ENCODE data around the gene ACADL. TPM values are rescaled to one million over a fixed set of nuclear protein-coding genes. Genes with fewer than 3 reads are reported as not detected.

ACADL gene
- total and polyA plus RNA-seq, 2 of the 8 experiments (the other 6 are each of a cell fraction or from before 2014, with no cell fraction given), result 0.11 to 0.34 TPM

DNA sequence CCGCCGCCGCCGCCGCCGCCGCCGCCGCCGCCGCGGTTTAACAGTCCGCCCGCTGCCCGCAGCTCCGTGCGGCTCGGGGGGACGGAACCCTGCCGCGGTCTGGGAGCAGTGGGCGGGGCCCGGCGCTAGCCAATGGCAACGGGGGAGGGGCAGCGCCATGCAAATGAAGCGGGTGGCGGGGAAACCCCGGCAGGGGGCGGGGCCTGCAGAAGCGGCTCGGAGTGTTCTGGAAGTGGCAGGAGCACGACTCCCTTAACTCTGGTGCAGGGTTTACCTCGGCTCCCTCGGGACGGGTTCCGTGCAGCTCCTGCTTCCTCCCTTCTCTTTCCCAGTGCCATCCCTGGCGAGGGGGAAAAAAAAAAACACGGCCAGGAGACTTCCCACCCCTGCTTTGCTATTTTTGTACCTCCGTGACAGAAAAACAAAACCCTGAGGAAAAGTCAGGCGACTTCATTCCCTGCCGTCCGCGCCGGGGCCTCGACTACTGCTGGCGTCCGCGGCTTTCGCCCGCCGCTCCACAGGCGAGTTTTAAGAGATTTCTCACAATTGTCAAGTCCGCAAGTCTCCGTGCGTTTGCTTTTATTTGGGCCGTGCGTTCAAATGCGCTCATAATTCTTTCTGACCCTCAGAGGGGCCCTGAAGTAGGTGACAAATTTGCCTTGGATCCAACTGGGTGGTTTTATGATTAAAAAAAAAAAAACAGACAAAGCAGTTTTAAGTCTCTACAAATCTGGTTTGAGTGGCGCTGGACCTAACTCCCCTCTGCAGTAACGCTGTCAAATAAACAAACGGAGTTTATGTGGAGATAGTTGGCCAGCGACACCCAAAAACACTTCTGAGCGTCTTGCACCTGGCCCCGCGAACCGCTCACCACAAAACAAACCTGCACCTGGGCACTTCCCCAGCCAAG, 53.7 kb downstream of the ACADL start, which contains the start of gene KANSL1L:
TSS of gene KANSL1L (minus strand) at position 101 of the 910 bp plus-strand sequence. CDS start 16,827 bp downstream, outside the sequence.
- H4K91ac ChIP-seq (replicated peaks; ENCODE audit: insufficient read length, low read length), result peak within 1 kb of the TSS; percentile 65
- 2% methylated on average over 43 of the region's 67 CpGs; no CpG with 5 or more reads in 1 of the 2 experiments for WGBS, 2 experiments (ENCODE audit: extremely low coverage in 1 of 2, insufficient coverage in 1 of 2, insufficient read length in 1 of 2, insufficient replicate concordance in 2 of 2, low coverage in 1 of 2, low lambda C conversion rate in 2 of 2, missing lambda C conversion rate in 1 of 2)
- H2AFZ ChIP-seq (ENCODE audit: low read length), result peak within 1 kb of the TSS; percentile 47
- H3K79me2 ChIP-seq (ENCODE audit: control insufficient read depth in 1 of 2, insufficient read depth in 2 of 2, low read length in 2 of 2), result peaks cover 0 to 39% of the 10 kb centered on the region in 2 experiments; a peak in 2 of 4 replicates
- H2BK20ac ChIP-seq (ENCODE audit: low read length), result no peak within 1 kb of the TSS
- ChIA-PET CTCF (ENCODE audit: partially characterized antibody) (interaction anchor here (1.0 kb wide), 1 partner anchor 25 kb away, joined by 3 read pairs; no protein-coding TSS in a partner anchor), POLR2A (ENCODE audit: partially characterized antibody) (interaction anchor here (1.0 to 1.7 kb wide), 4 partner anchors 9 to 17 kb away, joined by 5 to 11 read pairs (median 8); no protein-coding TSS in a partner anchor)
- peaks cover 0 to 4% (median 0%) of the 10 kb centered on the region in 4 experiments; a peak in 1 of 7 replicates for H3K4me1 ChIP-seq (replicated peaks in 1 of 4; ENCODE audit: control insufficient read depth in 3 of 4, insufficient read depth in 4 of 4, low read length in 3 of 4)
- peaks cover 10% of the 10 kb centered on the region for H3K23me2 ChIP-seq (ENCODE audit: low read depth, low read length)
- H4K5ac ChIP-seq (ENCODE audit: insufficient read length, low read depth, low read length), result peak within 1 kb of the TSS; percentile 96
- peak within 1 kb of the TSS; percentile 99; the same call in 1 of the 2 replicates for H4K8ac ChIP-seq (ENCODE audit: extremely low read depth, insufficient read depth, low read length)
- no peak within 1 kb of the TSS for H2AK5ac ChIP-seq (ENCODE audit: low read depth, low read length)
- peak; percentile 13 for FAIRE-seq
- peak within 1 kb of the TSS; percentile 95 for H3K27ac ChIP-seq (ENCODE audit: low read depth, low read length)
- H4K20me1 ChIP-seq (replicated peaks in 1 of 2; ENCODE audit: control insufficient read depth in 1 of 2, insufficient read depth in 2 of 2, low read length in 2 of 2), result no peaks in the 10 kb centered on the region
- H2BK15ac ChIP-seq (ENCODE audit: low read length), result no peak within 1 kb of the TSS
- peak; percentile 89 to 99 for DNase-seq (ENCODE audit: low read depth in 1 of 2, low spot score in 2 of 2)
- H3K14ac ChIP-seq (ENCODE audit: insufficient read length), result no peak within 1 kb of the TSS
- peak within 1 kb of the TSS; percentile 67 for H2BK120ac ChIP-seq (replicated peaks; ENCODE audit: low read depth, low read length)
- peak within 1 kb of the TSS; percentile 84 to 98 (median 92) for H3K9ac ChIP-seq (replicated peaks in 1 of 4; ENCODE audit: extremely low read depth in 1 of 4, low read depth in 3 of 4, low read length in 3 of 4)
- no peak within 1 kb of the TSS for H3K4ac ChIP-seq (replicated peaks; ENCODE audit: insufficient read length, low read depth, low read length)
- H2BK5ac ChIP-seq (ENCODE audit: low read depth, low read length), result peak within 1 kb of the TSS; percentile 96
- peak within 1 kb of the TSS; percentile 80 to 87 for H3K4me2 ChIP-seq (ENCODE audit: insufficient read depth in 1 of 2, low read depth in 2 of 2, low read length in 2 of 2)
- no peaks in the 10 kb centered on the region for H3K27me3 ChIP-seq (replicated peaks in 1 of 4; ENCODE audit: control insufficient read depth in 3 of 4, extremely low read depth in 1 of 4, insufficient read depth in 3 of 4, low read length in 3 of 4)
- H3K56ac ChIP-seq (replicated peaks; ENCODE audit: insufficient read length, low read depth, low read length), result peak within 1 kb of the TSS; percentile 92
- no peak within 1 kb of the TSS for H3K23ac ChIP-seq (ENCODE audit: insufficient read length)
- H3K4me3 ChIP-seq (ENCODE audit: extremely low read depth in 1 of 4, insufficient read depth in 2 of 4, low read depth in 3 of 4, low read length in 4 of 4), result peak within 1 kb of the TSS; percentile 66 to 86 (median 77)
- H3K36me3 ChIP-seq (ENCODE audit: control insufficient read depth in 2 of 4, insufficient read depth in 4 of 4, low read length in 3 of 4), result no peaks in the 10 kb centered on the region; a peak in 1 of 8 replicates
- H3K9me3 ChIP-seq (ENCODE audit: insufficient read depth in 2 of 2, low read depth in 1 of 2, low read length in 1 of 2), result no peaks in the 10 kb centered on the region
- H3K79me1 ChIP-seq (ENCODE audit: low read depth, low read length), result no peaks in the 10 kb centered on the region
- peak within 1 kb of the TSS; percentile 96 for H3K18ac ChIP-seq (ENCODE audit: extremely low read depth, low read length)
- H2BK12ac ChIP-seq (ENCODE audit: low read depth, low read length), result peak within 1 kb of the TSS; percentile 27; the same call in 1 of the 2 replicates
- peak; percentile 63; the same call in 1 of the 2 replicates for TF ChIP-seq TBP (IDR thresholded peaks at IDR 0.05; ENCODE audit: low read depth, low read length)
- TF ChIP-seq CHD2 (IDR thresholded peaks at IDR 0.05; ENCODE audit: low read length), result 0 out of 2 replicates have a peak, but pooled peaks have one; percentile 5
- TF ChIP-seq TCF12 (IDR thresholded peaks at IDR 0.05; ENCODE audit: low read depth, low read length), result no peak
- peak; percentile 42 to 81 for TF ChIP-seq POLR2A (IDR thresholded peaks at IDR 0.05; ENCODE audit: control extremely low read depth in 1 of 2, low read depth in 2 of 2, low read length in 2 of 2)
- TF ChIP-seq, protein P1, sequence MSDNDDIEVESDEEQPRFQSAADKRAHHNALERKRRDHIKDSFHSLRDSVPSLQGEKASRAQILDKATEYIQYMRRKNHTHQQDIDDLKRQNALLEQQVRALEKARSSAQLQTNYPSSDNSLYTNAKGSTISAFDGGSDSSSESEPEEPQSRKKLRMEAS (IDR thresholded peaks at IDR 0.05), result peak; percentile 77
- TF ChIP-seq, protein P2, sequence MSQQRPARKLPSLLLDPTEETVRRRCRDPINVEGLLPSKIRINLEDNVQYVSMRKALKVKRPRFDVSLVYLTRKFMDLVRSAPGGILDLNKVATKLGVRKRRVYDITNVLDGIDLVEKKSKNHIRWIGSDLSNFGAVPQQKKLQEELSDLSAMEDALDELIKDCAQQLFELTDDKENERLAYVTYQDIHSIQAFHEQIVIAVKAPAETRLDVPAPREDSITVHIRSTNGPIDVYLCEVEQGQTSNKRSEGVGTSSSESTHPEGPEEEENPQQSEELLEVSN (IDR thresholded peaks at IDR 0.05), result peak; percentile 28; the same call in 1 of the 2 replicates
- TF ChIP-seq JUND (IDR thresholded peaks at IDR 0.05; ENCODE audit: low read length), result no peak
- TF ChIP-seq KDM4A (IDR thresholded peaks at IDR 0.05; ENCODE audit: low read depth, low read length, severe bottlenecking), result peak; percentile 33
- peak; percentile 72 for TF ChIP-seq TAF1 (IDR thresholded peaks at IDR 0.05; ENCODE audit: low read depth, low read length)
- no peak for TF ChIP-seq SIX5 (IDR thresholded peaks at IDR 0.05; ENCODE audit: low read depth, low read length)
- TF ChIP-seq SAP30 (IDR thresholded peaks at IDR 0.05; ENCODE audit: insufficient read depth, insufficient replicate concordance, low read length), result peak; percentile 26

Data from H1 (cell line).